ENCODE data around the gene AGPS.

- TF ChIP-seq SIN3A (IDR thresholded peaks at IDR 0.05; ENCODE audit: borderline replicate concordance, insufficient read depth, low read length): no peak
- no peak for TF ChIP-seq POLR2AphosphoS5 (IDR thresholded peaks at IDR 0.05; ENCODE audit: low read depth, low read length)
Observed at GRCh38 chr2:177582000-177582399, 189.4 kb downstream of the AGPS start.
